ENCODE data around the gene RHEX.
"Not testable (repeated sequence)": the region's sequence is repeated elsewhere in the genome, so short reads cannot be mapped to it uniquely, and the experiment has no call there.

Gene RHEX

GRCh38 chr1:206058927-206059292 lies 5.9 kb downstream of the RHEX start:
- FAIRE-seq (no peak), DNase-seq (ENCODE audit: insufficient read length, low spot score) (no peak)
- TF ChIP-seq POLR2A (IDR thresholded peaks at IDR 0.05; ENCODE audit: low read depth, low read length), result no peak

GRCh38 chr1:206059355-206059915 lies 6.5 kb downstream of the RHEX start:
- DNase-seq (ENCODE audit: insufficient read length, low spot score) (no peak), FAIRE-seq (no peak)
- no peak for TF ChIP-seq POLR2A (IDR thresholded peaks at IDR 0.05; ENCODE audit: low read depth, low read length)

- no peak for FAIRE-seq
- no peak for TF ChIP-seq POLR2A (IDR thresholded peaks at IDR 0.05; ENCODE audit: low read depth, low read length)
- DNase-seq (ENCODE audit: insufficient read length, low spot score), result no peak
These were observed 7.9 kb downstream of the RHEX start for GRCh38 chr1:206060844-206061243.

- DNase-seq (ENCODE audit: insufficient read length, low spot score), result no peak
- FAIRE-seq, result no peak
- TF ChIP-seq POLR2A (IDR thresholded peaks at IDR 0.05; ENCODE audit: low read depth, low read length), result no peak
These were observed 9.5 kb downstream of the RHEX start for GRCh38 chr1:206062464-206062863.

GRCh38 chr1:206064001-206064400 lies 11.0 kb downstream of the RHEX start:
- not testable (repeated sequence) for FAIRE-seq; DNase-seq (ENCODE audit: insufficient read length, low spot score)

- not testable (repeated sequence) for DNase-seq (ENCODE audit: insufficient read length, low spot score); FAIRE-seq
These were observed 11.5 kb downstream of the RHEX start for GRCh38 chr1:206064501-206064900.

GRCh38 chr1:206065547-206066145 lies 12.7 kb downstream of the RHEX start:
- no peak for FAIRE-seq
- DNase-seq (ENCODE audit: insufficient read length, low spot score), result no peak
- no peak for TF ChIP-seq POLR2A (IDR thresholded peaks at IDR 0.05; ENCODE audit: low read depth, low read length)

DNA sequence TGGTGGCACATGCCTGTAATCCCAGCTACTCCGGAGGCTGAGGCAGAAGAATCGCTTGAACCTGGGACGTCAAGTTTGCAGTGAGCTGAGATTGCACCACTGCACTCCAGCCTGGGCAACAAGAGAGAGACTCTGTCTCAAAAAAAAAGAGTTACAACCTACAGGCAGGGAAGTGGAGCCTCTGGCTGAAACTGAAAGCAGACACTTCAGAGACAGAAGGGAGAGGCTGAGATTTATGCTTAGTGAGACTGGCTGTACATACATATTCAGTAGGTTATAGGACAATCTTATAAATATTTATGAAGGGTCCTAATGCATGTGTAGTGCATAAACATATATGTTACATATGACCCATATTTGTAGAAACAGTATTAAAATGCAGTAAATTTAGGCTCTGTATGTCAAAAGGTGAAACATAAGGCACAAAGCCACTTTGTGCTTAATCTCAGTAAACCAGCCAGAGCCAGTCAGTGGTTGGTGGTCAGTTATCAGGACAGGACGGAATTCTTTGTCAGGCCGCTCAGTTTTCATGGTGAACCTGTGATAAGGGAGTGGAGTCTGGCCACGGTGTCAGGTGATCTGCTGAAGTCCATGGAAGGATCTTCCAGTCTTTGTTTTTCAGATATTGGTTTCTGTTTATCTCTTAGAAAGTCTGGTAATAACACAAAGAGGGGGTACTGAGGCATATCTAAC lies 13.7 kb downstream of the RHEX start:
- FAIRE-seq, result no peak

DNA sequence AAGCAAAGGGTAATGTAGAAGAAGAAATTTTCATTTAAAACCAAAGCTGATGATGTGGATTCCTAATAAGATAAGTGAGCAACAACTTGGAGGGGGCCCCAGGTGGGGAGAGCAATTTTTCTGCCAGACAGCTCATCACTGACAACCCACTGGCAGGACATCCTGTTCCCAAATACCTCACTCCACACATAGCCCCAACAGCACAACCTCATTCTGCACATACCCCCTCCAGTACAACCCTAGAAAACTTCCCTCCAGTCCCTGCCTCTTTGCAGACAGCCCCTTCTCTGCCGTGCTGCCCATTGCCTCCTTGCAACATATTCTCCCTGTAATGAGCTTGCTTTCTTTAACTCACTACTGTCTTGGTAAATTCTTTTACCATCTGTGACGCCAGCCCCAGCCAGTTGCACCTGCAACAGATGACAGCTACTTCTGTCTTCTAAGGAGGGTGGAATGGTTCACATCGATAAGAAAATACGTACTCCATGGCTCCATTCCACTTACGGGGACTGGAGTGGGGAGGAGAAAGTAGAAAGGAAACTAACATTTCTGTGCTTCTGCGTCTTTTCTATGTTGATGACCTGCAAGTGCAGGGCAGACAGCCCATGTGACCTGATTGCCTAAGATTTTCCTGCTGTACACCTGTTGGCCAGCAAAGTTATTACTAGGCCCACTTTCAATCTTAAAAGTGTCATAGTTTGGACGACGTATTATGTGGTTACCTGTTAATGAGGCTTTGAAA lies 14.7 kb downstream of the RHEX start:
- no peak for FAIRE-seq
- no peak for TF ChIP-seq POLR2A (IDR thresholded peaks at IDR 0.05; ENCODE audit: low read depth, low read length)
- no peak for DNase-seq (ENCODE audit: insufficient read length, low spot score)

More for the DNA sequence above, 13.7 kb downstream of the RHEX start:
- DNase-seq (ENCODE audit: insufficient read length, low spot score), result no peak
- TF ChIP-seq POLR2A (IDR thresholded peaks at IDR 0.05; ENCODE audit: low read depth, low read length), result no peak

- no peak for FAIRE-seq
- TF ChIP-seq POLR2A (IDR thresholded peaks at IDR 0.05; ENCODE audit: low read depth, low read length), result no peak
- DNase-seq (ENCODE audit: insufficient read length, low spot score), result no peak
These were observed 15.3 kb downstream of the RHEX start for GRCh38 chr1:206068314-206068713.

GRCh38 chr1:206070627-206071304 lies 17.8 kb downstream of the RHEX start:
- TF ChIP-seq POLR2A (IDR thresholded peaks at IDR 0.05; ENCODE audit: low read depth, low read length), result no peak
- FAIRE-seq (no peak), DNase-seq (ENCODE audit: insufficient read length, low spot score) (no peak)

- DNase-seq (ENCODE audit: insufficient read length, low spot score) (no peak), FAIRE-seq (no peak)
- no peak for TF ChIP-seq POLR2A (IDR thresholded peaks at IDR 0.05; ENCODE audit: low read depth, low read length)
These were observed 21.9 kb downstream of the RHEX start for GRCh38 chr1:206074839-206075238.

- DNase-seq (ENCODE audit: insufficient read length, low spot score) (no peak), FAIRE-seq (no peak)
- TF ChIP-seq POLR2A (IDR thresholded peaks at IDR 0.05; ENCODE audit: low read depth, low read length), result no peak
These were observed 23.1 kb downstream of the RHEX start for GRCh38 chr1:206075786-206076755.

All from H54 (cell line).